Neural progenitor cell (in vitro differentiated cells): ENCODE measurements around the gene SNN.

Experiments
- EZH2 ChIP-seq: fragments of 200-600 bp; sonication (generic); IDR thresholded peaks from 2 replicates; pipeline ENCODE4 v1.6.1; 2017; ENCODE audit warnings: antibody characterized with exemption, mild to moderate bottlenecking, moderate library complexity
- EZH2phosphoT487 ChIP-seq: fragments of 200-600 bp; sonication (generic); IDR thresholded peaks from 2 replicates; pipeline ENCODE4 v1.6.1; 2017; ENCODE audit warnings: antibody characterized with exemption
- TF ChIP-seq, protein P1 (sequence below): fragments of 200-600 bp; sonication (generic); IDR thresholded peaks from 2 replicates; pipeline ENCODE4 v1.5.1; 2017; ENCODE audit warnings: antibody characterized with exemption, mild to moderate bottlenecking

DNA sequence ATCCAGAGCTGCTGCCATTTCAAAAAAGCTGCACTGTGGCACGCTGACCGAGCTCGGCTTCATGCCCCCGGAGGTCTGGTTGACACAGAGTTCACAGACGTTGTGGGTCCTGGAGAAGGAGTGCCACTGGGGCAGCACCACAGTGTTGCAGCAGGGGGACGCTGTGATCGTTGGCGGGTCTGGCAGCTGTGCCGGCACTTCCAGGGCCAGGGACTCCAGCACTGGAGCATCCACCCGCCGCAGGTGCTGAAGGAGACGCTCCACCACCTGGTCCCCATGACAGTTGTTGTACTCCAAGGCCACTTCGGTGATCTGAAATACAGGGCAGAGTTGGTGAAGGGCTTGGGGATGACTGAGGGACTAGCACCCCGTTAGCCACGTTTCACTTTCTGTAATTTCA lies 23.5 kb downstream of the SNN start:
- TF ChIP-seq EZH2: no peak
- TF ChIP-seq, protein P1, sequence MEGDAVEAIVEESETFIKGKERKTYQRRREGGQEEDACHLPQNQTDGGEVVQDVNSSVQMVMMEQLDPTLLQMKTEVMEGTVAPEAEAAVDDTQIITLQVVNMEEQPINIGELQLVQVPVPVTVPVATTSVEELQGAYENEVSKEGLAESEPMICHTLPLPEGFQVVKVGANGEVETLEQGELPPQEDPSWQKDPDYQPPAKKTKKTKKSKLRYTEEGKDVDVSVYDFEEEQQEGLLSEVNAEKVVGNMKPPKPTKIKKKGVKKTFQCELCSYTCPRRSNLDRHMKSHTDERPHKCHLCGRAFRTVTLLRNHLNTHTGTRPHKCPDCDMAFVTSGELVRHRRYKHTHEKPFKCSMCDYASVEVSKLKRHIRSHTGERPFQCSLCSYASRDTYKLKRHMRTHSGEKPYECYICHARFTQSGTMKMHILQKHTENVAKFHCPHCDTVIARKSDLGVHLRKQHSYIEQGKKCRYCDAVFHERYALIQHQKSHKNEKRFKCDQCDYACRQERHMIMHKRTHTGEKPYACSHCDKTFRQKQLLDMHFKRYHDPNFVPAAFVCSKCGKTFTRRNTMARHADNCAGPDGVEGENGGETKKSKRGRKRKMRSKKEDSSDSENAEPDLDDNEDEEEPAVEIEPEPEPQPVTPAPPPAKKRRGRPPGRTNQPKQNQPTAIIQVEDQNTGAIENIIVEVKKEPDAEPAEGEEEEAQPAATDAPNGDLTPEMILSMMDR: no peak
- no peak for TF ChIP-seq EZH2phosphoT487
